ENCODE data around the gene CENPVL1. TPM values are rescaled to one million over a fixed set of nuclear protein-coding genes. Genes with fewer than 3 reads are reported as not detected.
A peak's percentile ranks its signal among the peaks of the same experiment; 100 is the strongest.
"Not testable (repeated sequence)": the region's sequence is repeated elsewhere in the genome, so short reads cannot be mapped to it uniquely, and the experiment has no call there.

The CENPVL1 gene
- total and polyA plus RNA-seq, 2 experiments from 2014 or later: 2.9 to 5.2 TPM

DNA sequence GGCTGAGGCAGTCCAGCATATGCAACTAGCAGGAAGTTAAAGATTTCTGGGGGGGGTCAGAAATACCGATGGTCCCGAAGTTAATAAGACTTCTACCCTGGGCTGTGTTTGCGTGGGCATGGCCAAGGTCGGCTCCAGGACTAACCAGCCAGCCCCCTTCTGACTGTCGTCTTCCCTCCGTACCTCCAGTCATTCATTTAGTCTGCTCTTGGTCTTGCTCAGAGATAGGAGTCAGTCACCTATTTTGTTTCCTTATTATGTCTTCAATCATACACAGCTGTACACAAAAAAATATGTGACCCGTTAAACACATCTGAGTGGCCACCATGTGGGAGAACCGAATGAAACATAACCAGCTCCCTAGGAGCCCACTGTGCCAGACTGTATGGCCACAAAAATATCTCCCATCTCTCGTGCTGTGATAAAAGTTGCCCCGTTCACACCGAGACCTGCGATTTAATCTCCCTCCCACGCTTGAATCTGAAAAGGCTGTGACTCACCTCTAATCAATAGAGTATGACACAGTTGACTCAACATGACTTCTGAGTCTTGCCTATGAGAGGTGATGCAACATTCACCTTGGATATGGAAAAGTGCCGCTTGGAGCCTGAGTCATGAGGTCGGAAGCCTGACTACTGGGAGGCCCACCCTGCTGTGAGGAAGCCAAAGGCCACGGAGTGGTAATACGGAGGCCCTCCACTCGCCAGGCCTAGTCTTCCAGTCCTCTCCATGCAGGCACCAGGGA, 30.5 kb upstream of the CENPVL1 start:
- not testable (repeated sequence) for H3K27ac Mint-ChIP-seq; H3K9me2 ChIP-seq (ENCODE audit: insufficient read depth); H3K27me3 ChIP-seq (ENCODE audit: insufficient read depth); H3K4me3 ChIP-seq; H3K4me3 Mint-ChIP-seq; H3K4me1 ChIP-seq (ENCODE audit: insufficient read depth); H4K20me1 ChIP-seq (replicated peaks; ENCODE audit: insufficient read depth); H2AFZ ChIP-seq; H3K79me2 ChIP-seq (replicated peaks; ENCODE audit: insufficient read depth); ATAC-seq; H3K4me2 ChIP-seq; H3K27me3 Mint-ChIP-seq (ENCODE audit: insufficient read depth, low read depth, poor library complexity); H3K27ac ChIP-seq (ENCODE audit: low read depth); H3K9me3 Mint-ChIP-seq; H3K36me3 ChIP-seq (ENCODE audit: insufficient read depth); H3F3A ChIP-seq (replicated peaks; ENCODE audit: low read depth); DNase-seq (ENCODE audit: low spot score); H3K36me3 Mint-ChIP-seq (ENCODE audit: low read depth); H3K4me1 Mint-ChIP-seq

DNA sequence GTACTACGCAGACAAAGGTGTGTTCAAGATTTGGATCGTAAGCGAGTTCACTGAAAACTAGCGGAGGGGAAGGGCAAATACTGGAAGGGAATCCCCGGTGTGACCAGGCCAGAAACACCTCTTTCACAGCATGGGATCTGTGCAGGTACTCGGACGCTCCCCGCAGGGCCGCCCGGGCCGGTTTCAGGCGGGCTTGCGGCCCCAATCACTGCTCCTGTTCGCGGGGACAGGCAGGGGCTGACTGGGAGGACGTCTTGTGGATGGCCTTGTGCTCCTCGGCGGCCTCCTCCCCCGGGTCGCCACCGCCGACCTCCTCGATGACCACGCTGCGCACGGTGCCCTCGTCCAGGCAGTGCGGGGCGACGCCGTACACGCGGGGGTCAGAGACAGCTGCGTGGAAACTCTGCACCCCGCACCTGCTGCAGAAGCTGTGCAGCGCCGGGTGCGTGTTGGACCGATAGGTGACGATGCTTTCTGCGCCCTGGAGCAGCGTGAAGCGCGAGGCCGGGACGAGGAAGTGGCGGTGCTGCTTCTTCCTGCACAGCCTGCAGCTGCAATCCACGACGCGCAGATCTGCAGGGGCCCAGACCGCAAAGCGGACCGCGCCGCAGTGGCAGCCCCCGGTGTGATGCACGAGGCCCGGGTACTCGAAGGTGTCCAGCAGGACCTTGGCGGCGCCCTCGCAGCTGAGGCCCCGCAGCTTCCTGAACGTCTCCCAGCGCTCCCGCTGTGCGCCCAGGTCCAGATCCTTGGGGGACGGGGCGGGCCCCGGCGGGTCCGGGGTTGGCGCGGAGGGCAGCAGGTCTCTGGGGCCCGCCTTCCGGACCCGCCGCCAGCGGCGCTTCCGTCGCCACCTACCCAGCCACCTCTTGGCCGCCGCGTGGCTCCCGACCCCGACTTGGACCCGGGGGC, 28.2 kb upstream of the CENPVL1 start:
- not testable (repeated sequence) for H4K20me1 ChIP-seq (replicated peaks; ENCODE audit: insufficient read depth); H3K27ac Mint-ChIP-seq; H3K4me1 ChIP-seq (ENCODE audit: insufficient read depth); H3K4me2 ChIP-seq; H3K9me2 ChIP-seq (ENCODE audit: insufficient read depth); H3K27ac ChIP-seq (ENCODE audit: low read depth); H3K4me3 ChIP-seq; H2AFZ ChIP-seq; DNase-seq (ENCODE audit: low spot score); H3K9me3 Mint-ChIP-seq; H3K4me1 Mint-ChIP-seq; H3K4me3 Mint-ChIP-seq; H3K27me3 Mint-ChIP-seq (ENCODE audit: insufficient read depth, low read depth, poor library complexity); H3K27me3 ChIP-seq (ENCODE audit: insufficient read depth); H3K36me3 ChIP-seq (ENCODE audit: insufficient read depth); H3K79me2 ChIP-seq (replicated peaks; ENCODE audit: insufficient read depth); H3F3A ChIP-seq (replicated peaks; ENCODE audit: low read depth); H3K36me3 Mint-ChIP-seq (ENCODE audit: low read depth)
- peak; percentile 72 for ATAC-seq

DNA sequence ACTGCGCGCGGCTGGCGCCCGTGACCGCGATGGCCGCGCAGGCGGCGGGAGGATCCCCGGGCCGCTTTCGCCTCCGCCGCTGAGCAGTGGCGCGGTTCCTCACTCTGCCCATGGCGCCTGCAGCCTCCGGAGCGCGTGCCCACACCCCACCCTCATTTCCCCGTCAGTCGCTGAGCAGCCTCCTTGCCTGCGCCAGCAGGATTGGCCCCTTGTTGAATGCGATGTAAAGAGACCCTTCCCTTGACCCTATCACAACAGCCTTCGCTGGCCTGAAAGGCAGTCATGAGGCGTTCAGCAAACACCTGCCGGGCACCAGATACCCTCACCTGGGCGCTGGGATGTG, 27.6 kb upstream of the CENPVL1 start, which contains the start of gene CENPVL2:
Gene CENPVL2 (minus strand): TSS at position 112 of the 343 bp plus-strand sequence. CDS start 0 bp downstream, at position 112.
- not testable (repeated sequence) for H3K4me3 ChIP-seq; H3K9me2 ChIP-seq (ENCODE audit: insufficient read depth); H3K4me1 Mint-ChIP-seq; H3K4me3 Mint-ChIP-seq; H3K4me1 ChIP-seq (ENCODE audit: insufficient read depth); H3K27ac ChIP-seq (ENCODE audit: low read depth); H3K79me2 ChIP-seq (replicated peaks; ENCODE audit: insufficient read depth); H3K27ac Mint-ChIP-seq; H2AFZ ChIP-seq; H3K4me2 ChIP-seq; H3K36me3 Mint-ChIP-seq (ENCODE audit: low read depth); H3K27me3 Mint-ChIP-seq (ENCODE audit: insufficient read depth, low read depth, poor library complexity); DNase-seq (ENCODE audit: low spot score); H3K27me3 ChIP-seq (ENCODE audit: insufficient read depth); H3F3A ChIP-seq (replicated peaks; ENCODE audit: low read depth); H3K36me3 ChIP-seq (ENCODE audit: insufficient read depth); H4K20me1 ChIP-seq (replicated peaks; ENCODE audit: insufficient read depth); H3K9me3 Mint-ChIP-seq
- peak; percentile 88 for ATAC-seq

DNA sequence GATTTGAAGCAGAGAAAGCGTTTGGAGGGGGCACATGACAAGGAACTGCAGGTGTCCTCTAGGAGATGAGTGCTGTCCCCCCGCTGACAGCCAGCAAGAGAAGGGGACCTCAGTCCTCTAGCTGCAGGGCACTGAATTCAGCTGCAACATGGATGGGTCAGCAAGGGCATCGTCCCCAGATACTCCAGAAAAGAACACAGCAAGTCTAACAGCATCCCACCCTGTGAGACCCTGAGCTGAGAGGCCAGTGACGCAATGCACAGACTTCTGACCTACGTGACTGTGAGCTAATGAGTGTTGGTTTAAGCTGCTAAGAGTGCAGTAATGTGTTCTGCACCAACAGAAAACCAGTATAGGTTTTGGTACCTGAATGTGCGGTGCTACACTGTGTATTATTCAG, 16.1 kb upstream of the CENPVL1 start:
- Histone ChIP-seq H3F3A (replicated peaks; ENCODE audit: low read depth) (no peaks in the 10 kb centered on the region), H3K4me1 (ENCODE audit: insufficient read depth) (no peaks in the 10 kb centered on the region), H4K20me1 (replicated peaks; ENCODE audit: insufficient read depth) (no peaks in the 10 kb centered on the region), H3K9me2 (ENCODE audit: insufficient read depth) (no peaks in the 10 kb centered on the region), H2AFZ (no peak overlapping the region), H3K27ac (ENCODE audit: low read depth) (no peak overlapping the region), H3K36me3 (ENCODE audit: insufficient read depth) (no peaks in the 10 kb centered on the region), H3K79me2 (replicated peaks; ENCODE audit: insufficient read depth) (no peaks in the 10 kb centered on the region), H3K27me3 (ENCODE audit: insufficient read depth) (no peaks in the 10 kb centered on the region), H3K4me2 (no peak overlapping the region), H3K4me3 (no peak overlapping the region)
- no peak for ATAC-seq
- H3K27me3 Mint-ChIP-seq (ENCODE audit: insufficient read depth, low read depth, poor library complexity): peaks cover 1% of the 10 kb centered on the region
- no peaks in the 10 kb centered on the region for H3K36me3 Mint-ChIP-seq (ENCODE audit: low read depth)
- H3K4me3 Mint-ChIP-seq: no peak overlapping the region
- TF ChIP-seq, protein P1, sequence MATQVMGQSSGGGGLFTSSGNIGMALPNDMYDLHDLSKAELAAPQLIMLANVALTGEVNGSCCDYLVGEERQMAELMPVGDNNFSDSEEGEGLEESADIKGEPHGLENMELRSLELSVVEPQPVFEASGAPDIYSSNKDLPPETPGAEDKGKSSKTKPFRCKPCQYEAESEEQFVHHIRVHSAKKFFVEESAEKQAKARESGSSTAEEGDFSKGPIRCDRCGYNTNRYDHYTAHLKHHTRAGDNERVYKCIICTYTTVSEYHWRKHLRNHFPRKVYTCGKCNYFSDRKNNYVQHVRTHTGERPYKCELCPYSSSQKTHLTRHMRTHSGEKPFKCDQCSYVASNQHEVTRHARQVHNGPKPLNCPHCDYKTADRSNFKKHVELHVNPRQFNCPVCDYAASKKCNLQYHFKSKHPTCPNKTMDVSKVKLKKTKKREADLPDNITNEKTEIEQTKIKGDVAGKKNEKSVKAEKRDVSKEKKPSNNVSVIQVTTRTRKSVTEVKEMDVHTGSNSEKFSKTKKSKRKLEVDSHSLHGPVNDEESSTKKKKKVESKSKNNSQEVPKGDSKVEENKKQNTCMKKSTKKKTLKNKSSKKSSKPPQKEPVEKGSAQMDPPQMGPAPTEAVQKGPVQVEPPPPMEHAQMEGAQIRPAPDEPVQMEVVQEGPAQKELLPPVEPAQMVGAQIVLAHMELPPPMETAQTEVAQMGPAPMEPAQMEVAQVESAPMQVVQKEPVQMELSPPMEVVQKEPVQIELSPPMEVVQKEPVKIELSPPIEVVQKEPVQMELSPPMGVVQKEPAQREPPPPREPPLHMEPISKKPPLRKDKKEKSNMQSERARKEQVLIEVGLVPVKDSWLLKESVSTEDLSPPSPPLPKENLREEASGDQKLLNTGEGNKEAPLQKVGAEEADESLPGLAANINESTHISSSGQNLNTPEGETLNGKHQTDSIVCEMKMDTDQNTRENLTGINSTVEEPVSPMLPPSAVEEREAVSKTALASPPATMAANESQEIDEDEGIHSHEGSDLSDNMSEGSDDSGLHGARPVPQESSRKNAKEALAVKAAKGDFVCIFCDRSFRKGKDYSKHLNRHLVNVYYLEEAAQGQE (IDR thresholded peaks at IDR 0.05; ENCODE audit: unreplicated experiment): no peak
- no peak for TF ChIP-seq NANOG (IDR thresholded peaks at IDR 0.05; ENCODE audit: borderline replicate concordance)
- no peak for TF ChIP-seq CREB1 (CRISPR knock-in tag; IDR thresholded peaks at IDR 0.05; ENCODE audit: low read depth)
- TF ChIP-seq EZH2 (IDR thresholded peaks at IDR 0.05; ENCODE audit: low read depth, unreplicated experiment): no peak
- TF ChIP-seq ZNF114 (CRISPR knock-in tag; IDR thresholded peaks at IDR 0.05): no peak
- no peaks in the 10 kb centered on the region for H3K4me1 Mint-ChIP-seq
- no peak overlapping the region for H3K27ac Mint-ChIP-seq
- H3K9me3 Mint-ChIP-seq: no peaks in the 10 kb centered on the region
- DNase-seq (ENCODE audit: low spot score): no peak

Measured in GM23338 (cell line).